Stimulated activated memory B cell treated with anti-CD40 and anti-IgM and Interleukin-4, amounts not matched to agents 10 μg/mL and 1 μg/mL and 100 μg/mL, for 72 hours (primary cell): ENCODE results near the gene E2F8.

Experiments used
- ATAC-seq: fragments of 150-1000 bp; cut with Tn5 transposase; 2 replicates; pipeline ENCODE4 v1.10.0; 2021
- H3K27ac Mint-ChIP-seq: one replicate; pipeline ENCODE4 v1.8.0; 2022; ENCODE audit warnings: mild to moderate bottlenecking, mixed read lengths
- H3K27me3 Mint-ChIP-seq: one replicate; pipeline ENCODE4 v1.8.0; 2022; ENCODE audit warnings: mixed read lengths
- H3K36me3 Mint-ChIP-seq: one replicate; pipeline ENCODE4 v1.8.0; 2022; ENCODE audit warnings: mixed read lengths
- H3K4me1 Mint-ChIP-seq: one replicate; pipeline ENCODE4 v1.8.0; 2022; ENCODE audit warnings: mixed read lengths
- H3K4me3 Mint-ChIP-seq: one replicate; pipeline ENCODE4 v1.8.0; 2022; ENCODE audit warnings: mild to moderate bottlenecking, moderate library complexity, mixed read lengths
- H3K9me3 Mint-ChIP-seq: one replicate; pipeline ENCODE4 v1.8.0; 2022; ENCODE audit warnings: mixed read lengths

E2F8 gene

GRCh38 chr11:19216709-19217374 is 23.9 kb downstream of the E2F8 start:
- no peak overlapping the region for H3K27ac Mint-ChIP-seq
- no peaks in the 10 kb centered on the region for H3K4me1 Mint-ChIP-seq
- H3K9me3 Mint-ChIP-seq = no peaks in the 10 kb centered on the region
- ATAC-seq = no peak
- H3K4me3 Mint-ChIP-seq = no peak overlapping the region
- no peaks in the 10 kb centered on the region for H3K36me3 Mint-ChIP-seq
- H3K27me3 Mint-ChIP-seq = peaks cover 17% of the 10 kb centered on the region

GRCh38 chr11:19216021-19216420 is 24.7 kb downstream of the E2F8 start:
- ATAC-seq = no peak
- Mint-ChIP-seq H3K4me1 (no peaks in the 10 kb centered on the region), H3K4me3 (no peak overlapping the region), H3K36me3 (no peaks in the 10 kb centered on the region), H3K27ac (no peak overlapping the region), H3K27me3 (peaks cover 17% of the 10 kb centered on the region), H3K9me3 (no peaks in the 10 kb centered on the region)

- no peak for ATAC-seq
- Mint-ChIP-seq H3K4me3 (no peak overlapping the region), H3K9me3 (no peaks in the 10 kb centered on the region), H3K4me1 (no peaks in the 10 kb centered on the region), H3K27ac (no peak overlapping the region), H3K27me3 (peaks cover 46% of the 10 kb centered on the region), H3K36me3 (no peaks in the 10 kb centered on the region)
Measured at GRCh38 chr11:19209617-19210370, 31.0 kb downstream of the E2F8 start.

GRCh38 chr11:19208959-19209546 is 31.7 kb downstream of the E2F8 start:
- no peak overlapping the region for H3K4me3 Mint-ChIP-seq
- ATAC-seq = no peak
- no peaks in the 10 kb centered on the region for H3K4me1 Mint-ChIP-seq
- peaks cover 46% of the 10 kb centered on the region for H3K27me3 Mint-ChIP-seq
- H3K9me3 Mint-ChIP-seq = no peaks in the 10 kb centered on the region
- H3K27ac Mint-ChIP-seq = no peak overlapping the region
- no peaks in the 10 kb centered on the region for H3K36me3 Mint-ChIP-seq

GRCh38 chr11:19208181-19208580 is 32.6 kb downstream of the E2F8 start:
- H3K4me1 Mint-ChIP-seq = no peaks in the 10 kb centered on the region
- no peak overlapping the region for H3K27ac Mint-ChIP-seq
- H3K36me3 Mint-ChIP-seq = no peaks in the 10 kb centered on the region
- no peaks in the 10 kb centered on the region for H3K9me3 Mint-ChIP-seq
- H3K27me3 Mint-ChIP-seq = peaks cover 41% of the 10 kb centered on the region
- ATAC-seq = no peak
- no peak overlapping the region for H3K4me3 Mint-ChIP-seq

GRCh38 chr11:19204836-19205235 is 35.9 kb downstream of the E2F8 start:
- no peaks in the 10 kb centered on the region for H3K36me3 Mint-ChIP-seq
- H3K27ac Mint-ChIP-seq = no peak overlapping the region
- no peaks in the 10 kb centered on the region for H3K4me1 Mint-ChIP-seq
- ATAC-seq = no peak
- H3K9me3 Mint-ChIP-seq = no peaks in the 10 kb centered on the region
- peaks cover 49% of the 10 kb centered on the region for H3K27me3 Mint-ChIP-seq
- H3K4me3 Mint-ChIP-seq = no peak overlapping the region

- Mint-ChIP-seq H3K9me3 (no peaks in the 10 kb centered on the region), H3K4me1 (no peaks in the 10 kb centered on the region), H3K36me3 (no peaks in the 10 kb centered on the region), H3K27me3 (peaks cover 33% of the 10 kb centered on the region), H3K27ac (no peak within 1 kb of the TSS), H3K4me3 (no peak within 1 kb of the TSS)
- no peak for ATAC-seq
Measured at GRCh38 chr11:19201737-19202605, 38.8 kb downstream of the E2F8 start, which contains the start of gene CSRP3. TSS of gene CSRP3 (minus strand) at chr11:19201983. CDS start at chr11:19192448, 9,535 bp downstream.

- Mint-ChIP-seq H3K4me3 (no peak overlapping the region), H3K27me3 (peaks cover 24% of the 10 kb centered on the region), H3K36me3 (no peaks in the 10 kb centered on the region), H3K27ac (no peak overlapping the region), H3K4me1 (no peaks in the 10 kb centered on the region), H3K9me3 (no peaks in the 10 kb centered on the region)
- ATAC-seq = no peak
Measured at GRCh38 chr11:19200410-19201201, 40.1 kb downstream of the E2F8 start.

- no peak for ATAC-seq
- Mint-ChIP-seq H3K27me3 (peaks cover 24% of the 10 kb centered on the region), H3K4me3 (no peak overlapping the region), H3K36me3 (no peaks in the 10 kb centered on the region), H3K9me3 (no peaks in the 10 kb centered on the region), H3K27ac (no peak overlapping the region), H3K4me1 (no peaks in the 10 kb centered on the region)
Measured at GRCh38 chr11:19199771-19200170, 41.0 kb downstream of the E2F8 start.

- Mint-ChIP-seq H3K36me3 (no peaks in the 10 kb centered on the region), H3K9me3 (no peaks in the 10 kb centered on the region), H3K4me1 (no peaks in the 10 kb centered on the region), H3K27me3 (peaks cover 24% of the 10 kb centered on the region), H3K27ac (no peak overlapping the region), H3K4me3 (no peak overlapping the region)
- no peak for ATAC-seq
Measured at GRCh38 chr11:19199048-19199447, 41.7 kb downstream of the E2F8 start.

- no peak overlapping the region for H3K27ac Mint-ChIP-seq
- H3K36me3 Mint-ChIP-seq = no peaks in the 10 kb centered on the region
- H3K4me1 Mint-ChIP-seq = no peaks in the 10 kb centered on the region
- no peak overlapping the region for H3K4me3 Mint-ChIP-seq
- ATAC-seq = no peak
- no peaks in the 10 kb centered on the region for H3K9me3 Mint-ChIP-seq
- H3K27me3 Mint-ChIP-seq = peaks cover 16% of the 10 kb centered on the region
Measured at GRCh38 chr11:19196432-19196831, 44.3 kb downstream of the E2F8 start.

- no peaks in the 10 kb centered on the region for H3K4me1 Mint-ChIP-seq
- H3K27ac Mint-ChIP-seq = no peak overlapping the region
- H3K27me3 Mint-ChIP-seq = peaks cover under 1% of the 10 kb centered on the region
- no peaks in the 10 kb centered on the region for H3K9me3 Mint-ChIP-seq
- no peak for ATAC-seq
- no peaks in the 10 kb centered on the region for H3K36me3 Mint-ChIP-seq
- no peak overlapping the region for H3K4me3 Mint-ChIP-seq
Measured at GRCh38 chr11:19194620-19195308, 46.0 kb downstream of the E2F8 start.

GRCh38 chr11:19193916-19194315 is 46.8 kb downstream of the E2F8 start:
- Mint-ChIP-seq H3K9me3 (no peaks in the 10 kb centered on the region), H3K27me3 (no peaks in the 10 kb centered on the region), H3K27ac (no peak overlapping the region), H3K4me3 (no peak overlapping the region), H3K36me3 (no peaks in the 10 kb centered on the region), H3K4me1 (no peaks in the 10 kb centered on the region)
- no peak for ATAC-seq

GRCh38 chr11:19191530-19192169 is 49.1 kb downstream of the E2F8 start:
- H3K4me1 Mint-ChIP-seq = no peaks in the 10 kb centered on the region
- ATAC-seq = no peak
- H3K9me3 Mint-ChIP-seq = no peaks in the 10 kb centered on the region
- H3K4me3 Mint-ChIP-seq = no peak overlapping the region
- H3K27ac Mint-ChIP-seq = no peak overlapping the region
- no peaks in the 10 kb centered on the region for H3K27me3 Mint-ChIP-seq
- peaks cover 2% of the 10 kb centered on the region for H3K36me3 Mint-ChIP-seq
